ENCODE measurements around the gene AGTPBP1. TPM values are rescaled to one million over a fixed set of nuclear protein-coding genes. Genes with fewer than 3 reads are reported as not detected.

AGTPBP1 gene
- total and polyA plus RNA-seq, 8 donors = 3.8 to 12.7 (median 9.1) TPM

DNA sequence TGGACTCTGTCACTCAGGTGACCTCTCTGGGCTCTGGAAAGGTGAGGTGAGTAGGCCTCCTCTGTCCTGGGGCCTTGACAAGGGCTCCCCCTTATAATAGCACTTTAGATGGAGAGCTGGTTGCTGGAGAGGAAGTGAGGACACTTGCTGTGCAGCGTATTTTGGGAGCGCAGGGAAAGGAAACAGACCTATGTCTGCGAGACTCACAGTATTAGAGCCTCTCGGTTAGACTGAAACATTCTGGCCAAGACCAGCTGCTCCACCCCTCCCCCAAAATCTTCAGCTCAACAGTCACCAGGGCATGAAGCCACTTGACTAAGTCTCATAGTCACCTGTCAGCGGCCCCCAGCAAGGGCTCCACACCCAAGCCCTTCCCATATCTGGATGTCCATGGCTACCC, 213.6 kb downstream of the AGTPBP1 start:
- Histone ChIP-seq H3K4me3 (no peak overlapping the region), H3K27ac (no peak overlapping the region), H3K36me3 (no peaks in the 10 kb centered on the region), H3K27me3 (no peaks in the 10 kb centered on the region), H3K9me3 (no peaks in the 10 kb centered on the region), H3K4me1 (no peaks in the 10 kb centered on the region)
- TF ChIP-seq, protein P1, sequence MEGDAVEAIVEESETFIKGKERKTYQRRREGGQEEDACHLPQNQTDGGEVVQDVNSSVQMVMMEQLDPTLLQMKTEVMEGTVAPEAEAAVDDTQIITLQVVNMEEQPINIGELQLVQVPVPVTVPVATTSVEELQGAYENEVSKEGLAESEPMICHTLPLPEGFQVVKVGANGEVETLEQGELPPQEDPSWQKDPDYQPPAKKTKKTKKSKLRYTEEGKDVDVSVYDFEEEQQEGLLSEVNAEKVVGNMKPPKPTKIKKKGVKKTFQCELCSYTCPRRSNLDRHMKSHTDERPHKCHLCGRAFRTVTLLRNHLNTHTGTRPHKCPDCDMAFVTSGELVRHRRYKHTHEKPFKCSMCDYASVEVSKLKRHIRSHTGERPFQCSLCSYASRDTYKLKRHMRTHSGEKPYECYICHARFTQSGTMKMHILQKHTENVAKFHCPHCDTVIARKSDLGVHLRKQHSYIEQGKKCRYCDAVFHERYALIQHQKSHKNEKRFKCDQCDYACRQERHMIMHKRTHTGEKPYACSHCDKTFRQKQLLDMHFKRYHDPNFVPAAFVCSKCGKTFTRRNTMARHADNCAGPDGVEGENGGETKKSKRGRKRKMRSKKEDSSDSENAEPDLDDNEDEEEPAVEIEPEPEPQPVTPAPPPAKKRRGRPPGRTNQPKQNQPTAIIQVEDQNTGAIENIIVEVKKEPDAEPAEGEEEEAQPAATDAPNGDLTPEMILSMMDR (IDR thresholded peaks at IDR 0.05) = no peak
- ATAC-seq = no peak
- FAIRE-seq = no peak
- intact Hi-C loops (cut with DNase I) = no loop called here
- DNase-seq = no peak
- WGBS, 2 donors = 86 to 91% methylated on average over 5 of the region's 5 CpGs

DNA sequence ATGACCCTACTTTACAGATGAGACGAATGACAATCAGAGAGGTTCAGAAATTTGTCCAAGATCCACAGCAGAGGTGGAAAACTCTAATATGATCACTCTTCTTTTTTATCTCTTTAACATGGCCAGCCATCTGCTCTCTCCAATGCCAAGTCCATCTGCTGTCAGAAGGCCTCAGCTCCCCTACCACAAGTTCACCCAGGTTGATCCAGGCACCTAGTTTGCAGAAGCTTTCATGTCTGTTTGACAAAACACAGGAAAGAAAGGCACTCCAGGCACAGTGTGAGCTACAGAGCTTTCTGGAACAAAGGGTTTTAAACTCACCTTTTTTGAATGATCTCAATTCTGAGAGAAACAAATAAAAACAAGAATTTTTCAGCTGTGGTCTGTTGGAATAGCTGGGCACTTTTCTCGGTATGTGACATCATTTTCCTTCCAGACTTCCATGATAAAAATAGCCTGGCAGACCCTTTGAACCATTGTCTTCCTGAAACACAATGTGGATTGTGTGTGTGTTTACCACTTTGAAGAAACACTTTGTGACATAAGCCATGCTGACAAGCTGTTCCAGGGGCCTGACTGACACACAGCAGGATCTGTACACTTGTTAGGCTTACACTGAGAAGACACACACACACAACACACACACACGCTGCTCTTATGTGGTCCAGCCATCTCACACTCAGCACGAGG, 214.3 kb downstream of the AGTPBP1 start:
- no peak for DNase-seq
- 54 to 65% methylated on average over 4 of the region's 4 CpGs for WGBS, 2 donors
- H3K27me3 ChIP-seq = no peaks in the 10 kb centered on the region
- intact Hi-C loops (cut with DNase I) = no loop called here
- TF ChIP-seq, protein P1 (IDR thresholded peaks at IDR 0.05) = no peak
- H3K27ac ChIP-seq = no peak overlapping the region
- no peak for ATAC-seq
- no peak for FAIRE-seq
- H3K36me3 ChIP-seq = no peaks in the 10 kb centered on the region
- no peak overlapping the region for H3K4me3 ChIP-seq
- no peaks in the 10 kb centered on the region for H3K9me3 ChIP-seq
- H3K4me1 ChIP-seq = no peaks in the 10 kb centered on the region

- TF ChIP-seq, protein P1 (IDR thresholded peaks at IDR 0.05) = no peak
- intact Hi-C loops (cut with DNase I) = no loop called here
- Histone ChIP-seq H3K36me3 (no peaks in the 10 kb centered on the region), H3K27me3 (no peaks in the 10 kb centered on the region), H3K27ac (no peak overlapping the region), H3K9me3 (no peaks in the 10 kb centered on the region), H3K4me1 (no peaks in the 10 kb centered on the region), H3K4me3 (no peak overlapping the region)
- no peak for FAIRE-seq
- ATAC-seq = peak in 1 of 4 donors; percentile 30
- 38 to 40% methylated on average over 2 of the region's 2 CpGs for WGBS, 2 donors
- DNase-seq = no peak
These were observed 217.2 kb downstream of the AGTPBP1 start for GRCh38 chr9:85524531-85524930.

- Histone ChIP-seq H3K27me3 (no peaks in the 10 kb centered on the region), H3K4me1 (no peaks in the 10 kb centered on the region), H3K4me3 (no peak overlapping the region), H3K36me3 (no peaks in the 10 kb centered on the region), H3K9me3 (no peaks in the 10 kb centered on the region), H3K27ac (no peak overlapping the region)
- TF ChIP-seq, protein P1 (IDR thresholded peaks at IDR 0.05) = no peak
- 35 to 38% methylated on average over 9 of the region's 9 CpGs for WGBS, 2 donors
- ATAC-seq = no peak
- FAIRE-seq = no peak
- intact Hi-C loops (cut with DNase I) = no loop called here
- no peak for DNase-seq
These were observed 218.6 kb downstream of the AGTPBP1 start for GRCh38 chr9:85523202-85523601.

DNA sequence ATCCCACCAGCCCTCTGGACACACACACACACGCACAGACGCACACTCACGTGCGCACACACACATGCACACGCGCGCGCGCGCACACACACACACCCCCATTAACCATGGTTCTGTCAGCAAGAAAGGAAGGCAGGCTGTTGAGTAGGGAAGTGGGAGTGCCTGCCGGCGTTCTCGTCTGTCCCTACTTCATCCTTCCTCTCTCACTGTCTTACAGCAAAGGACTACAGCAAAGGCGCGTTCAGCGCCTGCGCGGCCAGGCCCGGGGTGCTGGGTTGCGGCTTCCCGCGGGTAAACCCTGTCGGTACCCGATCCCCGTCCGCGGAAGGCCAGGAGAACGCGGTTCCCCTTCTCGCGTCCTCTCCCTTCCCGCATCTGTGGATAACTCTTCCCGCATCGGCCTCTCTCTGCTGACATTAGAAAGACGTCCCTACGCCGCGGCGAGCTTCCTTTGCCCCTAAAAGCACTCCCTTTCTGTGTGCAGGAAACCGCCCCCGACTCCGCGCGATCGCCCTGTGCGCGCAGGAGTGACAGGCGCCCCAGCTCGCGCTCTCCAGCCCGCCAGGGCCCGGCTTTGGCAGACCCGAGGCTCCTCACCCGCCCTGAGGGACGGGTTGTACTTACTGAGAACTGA, 219.2 kb downstream of the AGTPBP1 start:
- ATAC-seq (peak in 3 of 4 donors; percentile 77 to 88 (median 82)), FAIRE-seq (no peak), DNase-seq (peak in 2 of 6 donors; percentile 58 to 65)
- Histone ChIP-seq H3K36me3 (no peaks in the 10 kb centered on the region), H3K27ac (no peak overlapping the region), H3K4me1 (no peaks in the 10 kb centered on the region), H3K9me3 (no peaks in the 10 kb centered on the region), H3K27me3 (no peaks in the 10 kb centered on the region), H3K4me3 (peak overlapping the region in 2 of 4 donors; percentile 7 to 42)
- TF ChIP-seq, protein P1 (IDR thresholded peaks at IDR 0.05) = no peak
- WGBS, 2 donors = 1 to 3% methylated on average over 55 of the region's 55 CpGs
- intact Hi-C loops (cut with DNase I) = no loop called here
